Activated naive CD8-positive, alpha-beta T cell treated with anti-CD3 and anti-CD28 coated beads for 36 hours (primary cell): ENCODE results near the gene KRTAP10-11. TPM values are rescaled to one million over a fixed set of nuclear protein-coding genes. Genes with fewer than 3 reads are reported as not detected.
A peak's percentile ranks its signal among the peaks of the same experiment; 100 is the strongest.
"Not testable (repeated sequence)": the region's sequence is repeated elsewhere in the genome, so short reads cannot be mapped to it uniquely, and the experiment has no call there.

Source experiments
- DNase-seq: peaks from one replicate; pipeline ENCODE4 v3.0.0; 2021
- H3K27ac Mint-ChIP-seq: one replicate; pipeline ENCODE4 v1.8.0; 2022; ENCODE audit warnings: mild to moderate bottlenecking, moderate library complexity, mixed read lengths
- H3K27me3 Mint-ChIP-seq: one replicate; pipeline ENCODE4 v1.8.0; 2022; ENCODE audit warnings: mild to moderate bottlenecking, mixed read lengths
- H3K36me3 Mint-ChIP-seq: one replicate; pipeline ENCODE4 v1.8.0; 2021; ENCODE audit warnings: mild to moderate bottlenecking, mixed read lengths
- H3K4me1 Mint-ChIP-seq: one replicate; pipeline ENCODE4 v1.8.0; 2021; ENCODE audit warnings: mixed read lengths
- H3K4me3 Mint-ChIP-seq: one replicate; pipeline ENCODE4 v1.8.0; 2022; ENCODE audit warnings: mild to moderate bottlenecking, moderate library complexity, mixed read lengths
- H3K9me3 Mint-ChIP-seq: one replicate; pipeline ENCODE4 v1.8.0; 2022; ENCODE audit warnings: mixed read lengths
- total RNA-seq, 2 experiments: library from RNA; stranded (reverse); gene quantifications; one replicate each; pipeline ENCODE4 v1.2.3, GENCODE V29; 2021

The KRTAP10-11 gene
- total RNA-seq, 2 experiments from 2014 or later = not detected

- DNase-seq = no peak
- peaks cover 22% of the 10 kb centered on the region for H3K4me1 Mint-ChIP-seq
- H3K27ac Mint-ChIP-seq = no peak within 1 kb of the TSS
- H3K36me3 Mint-ChIP-seq = peaks cover 29% of the 10 kb centered on the region
- peaks cover 36% of the 10 kb centered on the region for H3K9me3 Mint-ChIP-seq
- no peak within 1 kb of the TSS for H3K4me3 Mint-ChIP-seq
- H3K27me3 Mint-ChIP-seq = no peaks in the 10 kb centered on the region
Measured at GRCh38 chr21:44626673-44627143, 19.5 kb upstream of the KRTAP10-11 start, which contains the start of gene KRTAP10-9. KRTAP10-9 (plus strand) TSS chr21:44627093; CDS start chr21:44627172, 79 bp downstream.

- H3K4me3 Mint-ChIP-seq, H3K27ac Mint-ChIP-seq, DNase-seq, H3K27me3 Mint-ChIP-seq: not testable (repeated sequence)
- H3K36me3 Mint-ChIP-seq = peaks cover 30% of the 10 kb centered on the region
- peaks cover 22% of the 10 kb centered on the region for H3K4me1 Mint-ChIP-seq
- peaks cover 39% of the 10 kb centered on the region for H3K9me3 Mint-ChIP-seq
Measured at GRCh38 chr21:44627181-44627822, 18.9 kb upstream of the KRTAP10-11 start.

GRCh38 chr21:44627831-44628233 is 18.4 kb upstream of the KRTAP10-11 start:
- not testable (repeated sequence) for DNase-seq, H3K4me3 Mint-ChIP-seq, H3K27ac Mint-ChIP-seq, H3K27me3 Mint-ChIP-seq
- peaks cover 40% of the 10 kb centered on the region for H3K9me3 Mint-ChIP-seq
- peaks cover 30% of the 10 kb centered on the region for H3K36me3 Mint-ChIP-seq
- H3K4me1 Mint-ChIP-seq = peaks cover 22% of the 10 kb centered on the region

- Mint-ChIP-seq H3K27me3 (no peaks in the 10 kb centered on the region), H3K4me1 (peaks cover 22% of the 10 kb centered on the region), H3K9me3 (peaks cover 40% of the 10 kb centered on the region), H3K4me3 (no peak overlapping the region), H3K36me3 (peaks cover 29% of the 10 kb centered on the region), H3K27ac (no peak overlapping the region)
- DNase-seq = no peak
Measured at GRCh38 chr21:44628707-44629391, 17.4 kb upstream of the KRTAP10-11 start.

GRCh38 chr21:44630440-44630839 is 15.8 kb upstream of the KRTAP10-11 start:
- Mint-ChIP-seq H3K36me3 (peaks cover 21% of the 10 kb centered on the region), H3K9me3 (peaks cover 28% of the 10 kb centered on the region), H3K27ac (peak overlapping the region; percentile 63), H3K4me3 (no peak overlapping the region), H3K4me1 (peaks cover 22% of the 10 kb centered on the region), H3K27me3 (no peaks in the 10 kb centered on the region)
- no peak for DNase-seq

- Mint-ChIP-seq H3K9me3 (peaks cover 28% of the 10 kb centered on the region), H3K27me3 (no peaks in the 10 kb centered on the region), H3K36me3 (peaks cover 21% of the 10 kb centered on the region), H3K4me1 (peaks cover 20% of the 10 kb centered on the region), H3K27ac (no peak overlapping the region), H3K4me3 (no peak overlapping the region)
- no peak for DNase-seq
Measured at GRCh38 chr21:44632067-44632466, 14.1 kb upstream of the KRTAP10-11 start.

- Mint-ChIP-seq H3K36me3 (peaks cover 8% of the 10 kb centered on the region), H3K27me3 (no peaks in the 10 kb centered on the region), H3K4me3 (no peak overlapping the region), H3K9me3 (peaks cover 19% of the 10 kb centered on the region), H3K27ac (no peak overlapping the region), H3K4me1 (no peaks in the 10 kb centered on the region)
- no peak for DNase-seq
Measured at GRCh38 chr21:44636209-44637017, 9.8 kb upstream of the KRTAP10-11 start.

- Mint-ChIP-seq H3K27me3 (no peaks in the 10 kb centered on the region), H3K4me3 (no peak within 1 kb of the TSS), H3K27ac (no peak within 1 kb of the TSS), H3K9me3 (peaks cover 16% of the 10 kb centered on the region), H3K4me1 (no peaks in the 10 kb centered on the region), H3K36me3 (peaks cover 4% of the 10 kb centered on the region)
- no peak for DNase-seq
Measured at GRCh38 chr21:44637018-44637850, 9.0 kb upstream of the KRTAP10-11 start, which contains the start of gene KRTAP10-10. KRTAP10-10 (plus strand) TSS chr21:44637356; CDS start chr21:44637418, 62 bp downstream.

GRCh38 chr21:44637851-44638348 is 8.3 kb upstream of the KRTAP10-11 start:
- H3K4me3 Mint-ChIP-seq, DNase-seq, H3K27me3 Mint-ChIP-seq, H3K4me1 Mint-ChIP-seq, H3K27ac Mint-ChIP-seq, H3K36me3 Mint-ChIP-seq: not testable (repeated sequence)
- H3K9me3 Mint-ChIP-seq = peaks cover 17% of the 10 kb centered on the region

- not testable (repeated sequence) for H3K27me3 Mint-ChIP-seq, DNase-seq, H3K4me3 Mint-ChIP-seq, H3K36me3 Mint-ChIP-seq, H3K4me1 Mint-ChIP-seq, H3K27ac Mint-ChIP-seq
- peaks cover 19% of the 10 kb centered on the region for H3K9me3 Mint-ChIP-seq
Measured at GRCh38 chr21:44638506-44639330, 7.5 kb upstream of the KRTAP10-11 start.

GRCh38 chr21:44639331-44639655 is 6.9 kb upstream of the KRTAP10-11 start:
- Mint-ChIP-seq H3K27me3 (no peaks in the 10 kb centered on the region), H3K36me3 (peaks cover 3% of the 10 kb centered on the region)

GRCh38 chr21:44640761-44641160 is 5.5 kb upstream of the KRTAP10-11 start:
- no peak overlapping the region for H3K4me3 Mint-ChIP-seq
- no peak for DNase-seq
- H3K9me3 Mint-ChIP-seq = peaks cover 32% of the 10 kb centered on the region

More at GRCh38 chr21:44639331-44639655, 6.9 kb upstream of the KRTAP10-11 start:
- Mint-ChIP-seq H3K27ac (no peak overlapping the region), H3K4me3 (no peak overlapping the region), H3K4me1 (no peaks in the 10 kb centered on the region), H3K9me3 (peaks cover 23% of the 10 kb centered on the region)
- DNase-seq = no peak

GRCh38 chr21:44643741-44644310 is 2.4 kb upstream of the KRTAP10-11 start:
- no peak overlapping the region for H3K27ac Mint-ChIP-seq
- no peaks in the 10 kb centered on the region for H3K27me3 Mint-ChIP-seq
- H3K9me3 Mint-ChIP-seq = peaks cover 32% of the 10 kb centered on the region
- H3K4me1 Mint-ChIP-seq = no peaks in the 10 kb centered on the region
- peaks cover 8% of the 10 kb centered on the region for H3K36me3 Mint-ChIP-seq
- DNase-seq = no peak
- H3K4me3 Mint-ChIP-seq = no peak overlapping the region

More at GRCh38 chr21:44640761-44641160, 5.5 kb upstream of the KRTAP10-11 start:
- H3K27me3 Mint-ChIP-seq = no peaks in the 10 kb centered on the region
- no peaks in the 10 kb centered on the region for H3K4me1 Mint-ChIP-seq
- H3K36me3 Mint-ChIP-seq = peaks cover 8% of the 10 kb centered on the region
- H3K27ac Mint-ChIP-seq = no peak overlapping the region
